HG02610 (cell line): ENCODE measurements around the gene NCF2.
A peak's percentile ranks its signal among the peaks of the same experiment; 100 is the strongest.

Experiments
- ATAC-seq: cut with Tn5 transposase; IDR thresholded peaks from one replicate; pipeline ENCODE4 v1.9.1; 2021; ENCODE audit warnings: mild to moderate bottlenecking, moderate library complexity; ENCODE audit not compliant: unreplicated experiment

NCF2 gene

GRCh38 chr1:183586455-183586854 is 3.8 kb downstream of the NCF2 start:
- ATAC-seq = no peak

GRCh38 chr1:183585038-183585437 is 5.2 kb downstream of the NCF2 start:
- no peak for ATAC-seq

GRCh38 chr1:183584147-183584546 is 6.1 kb downstream of the NCF2 start:
- no peak for ATAC-seq

GRCh38 chr1:183583466-183583865 is 6.8 kb downstream of the NCF2 start:
- no peak for ATAC-seq

GRCh38 chr1:183582021-183582713 is 8.1 kb downstream of the NCF2 start:
- ATAC-seq = no peak

GRCh38 chr1:183580281-183580682 is 10.0 kb downstream of the NCF2 start:
- ATAC-seq = no peak

- ATAC-seq = no peak
Measured at GRCh38 chr1:183578856-183579255, 11.4 kb downstream of the NCF2 start.

GRCh38 chr1:183577897-183578465 is 12.3 kb downstream of the NCF2 start:
- no peak for ATAC-seq

- ATAC-seq = no peak
Measured at GRCh38 chr1:183576537-183576936, 13.7 kb downstream of the NCF2 start.

- no peak for ATAC-seq
Measured at GRCh38 chr1:183575606-183576005, 14.7 kb downstream of the NCF2 start.

GRCh38 chr1:183572721-183573120 is 17.5 kb downstream of the NCF2 start:
- ATAC-seq = no peak

- ATAC-seq = no peak
Measured at GRCh38 chr1:183571678-183572268, 18.5 kb downstream of the NCF2 start.

- no peak for ATAC-seq
Measured at GRCh38 chr1:183570451-183570850, 19.8 kb downstream of the NCF2 start.

GRCh38 chr1:183569801-183570200 is 20.5 kb downstream of the NCF2 start:
- no peak for ATAC-seq

GRCh38 chr1:183569141-183569540 is 21.1 kb downstream of the NCF2 start:
- no peak for ATAC-seq

GRCh38 chr1:183568176-183569021 is 21.9 kb downstream of the NCF2 start:
- ATAC-seq = no peak

- peak; percentile 69 for ATAC-seq
Measured at GRCh38 chr1:183567584-183567983, 22.7 kb downstream of the NCF2 start.

- no peak for ATAC-seq
Measured at GRCh38 chr1:183566026-183566425, 24.2 kb downstream of the NCF2 start.

GRCh38 chr1:183565261-183565660 is 25.0 kb downstream of the NCF2 start:
- ATAC-seq = no peak

GRCh38 chr1:183562701-183563100 is 27.6 kb downstream of the NCF2 start:
- ATAC-seq = no peak

- ATAC-seq = no peak
Measured at GRCh38 chr1:183559061-183559460, 31.2 kb downstream of the NCF2 start.

- no peak for ATAC-seq
Measured at GRCh38 chr1:183554577-183554976, 35.7 kb downstream of the NCF2 start.
